ENCODE measurements around the gene FAHD2A.
"Not testable (repeated sequence)": the region's sequence is repeated elsewhere in the genome, so short reads cannot be mapped to it uniquely, and the experiment has no call there.

The FAHD2A gene

DNA sequence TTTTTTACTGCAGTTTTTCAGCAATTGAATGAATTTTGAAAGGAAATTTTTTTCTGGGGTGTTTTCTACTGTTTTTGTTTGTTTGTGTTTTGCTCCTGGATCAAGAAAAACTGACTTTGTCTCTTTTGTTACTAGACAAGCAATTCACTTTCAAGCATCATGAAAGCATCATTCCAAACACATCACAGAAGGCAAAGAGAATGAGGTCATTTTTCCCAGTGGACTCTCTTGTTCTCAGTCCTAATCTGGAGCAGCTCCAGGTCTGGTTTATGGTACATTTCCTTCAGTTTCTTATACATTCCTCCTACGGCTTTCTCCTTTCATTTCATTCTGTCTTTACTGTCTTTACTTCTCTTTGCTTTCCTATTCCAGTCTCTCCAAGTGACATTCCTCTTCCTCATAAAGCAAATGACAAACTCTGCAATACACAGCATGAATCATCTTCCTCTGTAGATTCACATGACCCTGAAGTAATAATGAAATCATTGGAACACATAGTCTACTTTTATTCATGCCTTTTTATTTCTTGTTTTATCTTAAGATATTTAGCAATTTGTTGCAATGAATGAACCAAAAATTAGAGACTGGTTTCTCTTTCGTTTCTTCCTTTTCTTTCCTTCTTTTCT is 40.1 kb downstream of the FAHD2A start:
- not testable (repeated sequence) for DNase-seq

- DNase-seq = not testable (repeated sequence)
These were observed 42.8 kb downstream of the FAHD2A start for GRCh38 chr2:95445317-95445716.

DNA sequence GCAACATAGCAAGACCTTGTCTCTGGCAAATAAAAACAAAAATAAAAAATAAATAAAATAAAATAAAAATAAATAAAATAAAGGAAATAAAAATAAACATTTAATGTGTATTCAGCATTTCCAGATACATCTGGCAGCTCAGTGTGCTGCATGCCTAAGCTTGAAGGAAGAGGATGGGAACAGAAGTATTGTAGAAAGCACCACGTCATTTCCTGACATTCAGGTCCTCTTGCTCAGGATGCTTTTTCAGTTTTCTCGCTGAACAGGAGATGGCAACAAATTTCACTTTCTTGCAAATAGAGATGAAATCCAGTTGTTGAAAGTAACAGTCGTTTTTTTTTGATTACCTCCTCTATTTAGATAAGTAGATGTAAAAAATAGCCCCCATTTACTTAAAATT is 60.8 kb downstream of the FAHD2A start:
- DNase-seq = not testable (repeated sequence)
